ENCODE results near the gene LYPD6B. TPM values are rescaled to one million over a fixed set of nuclear protein-coding genes. Genes with fewer than 3 reads are reported as not detected.

LYPD6B gene
- polyA plus RNA-seq, 1 experiment, result 0.26 TPM

DNA sequence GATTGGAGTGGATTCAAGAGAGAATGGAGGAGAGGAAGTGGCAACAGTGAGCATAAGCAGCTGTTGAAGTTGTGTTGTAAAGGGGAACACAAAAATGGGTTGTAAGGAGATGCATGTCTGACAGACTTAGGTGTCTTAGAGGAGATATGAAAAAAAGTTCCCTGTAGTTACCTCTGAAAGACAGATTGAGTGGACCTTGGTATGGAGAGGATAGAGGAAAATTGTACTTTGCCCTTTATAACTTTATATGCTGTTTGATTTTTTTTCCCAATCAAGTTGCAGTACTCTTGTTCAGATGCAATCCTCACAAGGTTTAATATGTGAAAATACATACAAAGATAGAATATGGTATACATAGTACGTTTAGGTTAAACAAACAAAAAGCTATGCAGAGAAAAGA is 73.6 kb downstream of the LYPD6B start:
- Histone ChIP-seq H3K9me3 (ENCODE audit: control insufficient read depth, insufficient read depth, low read length) (no peaks in the 10 kb centered on the region), H3K4me3 (ENCODE audit: low read depth, low read length) (no peak overlapping the region), H3K27me3 (ENCODE audit: control insufficient read depth, insufficient read depth, low read length) (no peaks in the 10 kb centered on the region), H3K27ac (ENCODE audit: low read depth, low read length) (no peak overlapping the region)
- no peak for DNase-seq (ENCODE audit: low read depth, low spot score)
- POLR2A ChIA-PET, result no interaction called here
- no peak for TF ChIP-seq CTCF (IDR thresholded peaks at IDR 0.05; ENCODE audit: low read depth, low read length)
- CTCF ChIA-PET, result no interaction called here

- no peak overlapping the region for H3K27ac ChIP-seq (ENCODE audit: low read depth, low read length)
- no peak overlapping the region for H3K4me3 ChIP-seq (ENCODE audit: low read depth, low read length)
- CTCF ChIA-PET, result no interaction called here
- H3K9me3 ChIP-seq (ENCODE audit: control insufficient read depth, insufficient read depth, low read length), result no peaks in the 10 kb centered on the region
- POLR2A ChIA-PET, result no interaction called here
- no peak for TF ChIP-seq CTCF (IDR thresholded peaks at IDR 0.05; ENCODE audit: low read depth, low read length)
- H3K27me3 ChIP-seq (ENCODE audit: control insufficient read depth, insufficient read depth, low read length), result no peaks in the 10 kb centered on the region
- DNase-seq (ENCODE audit: low read depth, low spot score), result no peak
Measured at GRCh38 chr2:149112713-149113112, 74.2 kb downstream of the LYPD6B start.

DNA sequence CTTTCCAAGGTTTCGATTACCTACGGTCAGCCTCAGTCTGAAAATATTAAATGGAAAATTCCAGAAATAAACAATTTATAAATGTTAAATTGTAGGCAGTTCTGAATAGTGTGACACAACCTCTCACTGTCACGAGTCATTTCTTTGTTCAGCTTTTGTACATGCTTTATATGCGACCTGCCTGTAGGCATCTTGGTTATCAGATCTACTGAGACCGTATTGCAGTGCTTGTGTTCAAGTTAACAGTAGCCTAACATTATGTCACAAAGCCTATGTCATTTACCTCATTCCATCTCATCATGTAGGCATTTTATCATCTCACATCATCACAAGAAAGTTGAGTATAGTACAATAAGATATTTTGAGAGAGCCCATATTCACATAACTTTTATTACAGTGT is 77.3 kb downstream of the LYPD6B start:
- DNase-seq (ENCODE audit: low read depth, low spot score), result no peak
- no peaks in the 10 kb centered on the region for H3K9me3 ChIP-seq (ENCODE audit: control insufficient read depth, insufficient read depth, low read length)
- ChIA-PET CTCF (no interaction called here), POLR2A (no interaction called here)
- no peak for TF ChIP-seq CTCF (IDR thresholded peaks at IDR 0.05; ENCODE audit: low read depth, low read length)
- peaks cover 2% of the 10 kb centered on the region for H3K27me3 ChIP-seq (ENCODE audit: control insufficient read depth, insufficient read depth, low read length)
- H3K4me3 ChIP-seq (ENCODE audit: low read depth, low read length), result no peak overlapping the region
- H3K27ac ChIP-seq (ENCODE audit: low read depth, low read length), result no peak overlapping the region

- Histone ChIP-seq H3K4me3 (ENCODE audit: low read depth, low read length) (no peak overlapping the region), H3K9me3 (ENCODE audit: control insufficient read depth, insufficient read depth, low read length) (no peaks in the 10 kb centered on the region), H3K27ac (ENCODE audit: low read depth, low read length) (no peak overlapping the region), H3K27me3 (ENCODE audit: control insufficient read depth, insufficient read depth, low read length) (peaks cover 2% of the 10 kb centered on the region)
- no peak for TF ChIP-seq CTCF (IDR thresholded peaks at IDR 0.05; ENCODE audit: low read depth, low read length)
- POLR2A ChIA-PET, result no interaction called here
- no peak for DNase-seq (ENCODE audit: low read depth, low spot score)
- CTCF ChIA-PET, result interaction anchor here (1.6 kb wide), 1 partner anchor 442 kb away, joined by 4 read pairs; no protein-coding TSS in a partner anchor
Measured at GRCh38 chr2:149119368-149119767, 80.9 kb downstream of the LYPD6B start.

DNA sequence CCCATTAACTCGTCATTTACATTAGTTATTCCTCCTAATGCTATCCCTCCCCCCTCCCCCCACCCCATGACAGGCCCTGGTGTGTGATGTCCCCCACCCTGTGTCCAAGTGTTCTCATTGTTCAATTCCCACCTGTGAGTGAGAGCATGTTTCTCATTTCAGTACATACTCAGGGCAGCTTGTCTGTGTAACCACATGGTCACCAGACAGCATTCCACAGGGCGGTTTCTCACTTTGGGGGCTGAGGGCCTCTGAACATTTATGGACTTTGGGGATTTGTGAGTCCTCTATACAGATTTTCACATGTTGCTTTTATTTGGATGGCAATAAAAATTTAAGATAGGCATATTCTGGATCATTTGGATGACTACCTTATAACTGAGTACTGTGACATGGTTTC is 84.0 kb downstream of the LYPD6B start:
- Histone ChIP-seq H3K27ac (ENCODE audit: low read depth, low read length) (no peak overlapping the region), H3K9me3 (ENCODE audit: control insufficient read depth, insufficient read depth, low read length) (no peaks in the 10 kb centered on the region), H3K4me3 (ENCODE audit: low read depth, low read length) (no peak overlapping the region), H3K27me3 (ENCODE audit: control insufficient read depth, insufficient read depth, low read length) (peaks cover 5% of the 10 kb centered on the region)
- POLR2A ChIA-PET, result no interaction called here
- no peak for DNase-seq (ENCODE audit: low read depth, low spot score)
- CTCF ChIA-PET, result no interaction called here
- no peak for TF ChIP-seq CTCF (IDR thresholded peaks at IDR 0.05; ENCODE audit: low read depth, low read length)

Data from AG04450 (cell line).